HEK293 (cell line): ENCODE measurements around the gene TMEM145.

Experiments used
- BCL11A ChIP-seq: fragments of 450-650 bp; formaldehyde crosslinking; IDR thresholded peaks from 2 replicates; pipeline ENCODE4 v1.5.1; 2016; ENCODE audit warnings: low read depth, missing biosample characterization, missing genetic modification characterization
- BCL11B ChIP-seq: fragments of 450-650 bp; formaldehyde crosslinking; IDR thresholded peaks from 2 replicates; pipeline ENCODE4 v1.5.1; 2016; ENCODE audit warnings: low read depth, missing biosample characterization, missing genetic modification characterization
- GLIS1 ChIP-seq: fragments of 450-650 bp; formaldehyde crosslinking; IDR thresholded peaks from 2 replicates; pipeline ENCODE4 v1.5.1; 2016; ENCODE audit warnings: missing biosample characterization, missing genetic modification characterization
- HOXA7 ChIP-seq: sonication (generic); formaldehyde crosslinking; IDR thresholded peaks from 2 replicates; pipeline ENCODE4 v1.8.1; 2022; ENCODE audit warnings: missing genetic modification reagents, borderline replicate concordance
- IKZF3 ChIP-seq: fragments of 450-650 bp; IDR thresholded peaks from 2 replicates; pipeline ENCODE4 v1.5.0; 2018; ENCODE audit warnings: missing biosample characterization, mild to moderate bottlenecking, missing genetic modification characterization, moderate library complexity
- KLF8 ChIP-seq: fragments of 450-650 bp; formaldehyde crosslinking; IDR thresholded peaks from 2 replicates; pipeline ENCODE4 v1.5.1; 2016; ENCODE audit warnings: missing biosample characterization, missing genetic modification characterization
- OSR2 ChIP-seq: fragments of 450-650 bp; formaldehyde crosslinking; IDR thresholded peaks from 2 replicates; pipeline ENCODE4 v1.5.1; 2016; ENCODE audit warnings: missing biosample characterization, missing genetic modification characterization
- OVOL3 ChIP-seq: fragments of 450-650 bp; formaldehyde crosslinking; IDR thresholded peaks from 2 replicates; pipeline ENCODE4 v1.5.1; 2016; ENCODE audit warnings: missing biosample characterization, missing genetic modification characterization
- RBAK ChIP-seq: fragments of 450-650 bp; formaldehyde crosslinking; IDR thresholded peaks from 2 replicates; pipeline ENCODE4 v1.5.1; 2016; ENCODE audit warnings: missing biosample characterization, missing genetic modification characterization
- SALL2 ChIP-seq: fragments of 450-650 bp; formaldehyde crosslinking; IDR thresholded peaks from 2 replicates; pipeline ENCODE4 v1.5.0; 2017; ENCODE audit warnings: missing biosample characterization, mild to moderate bottlenecking, missing genetic modification characterization, borderline replicate concordance
- SCRT1 ChIP-seq: fragments of 450-650 bp; formaldehyde crosslinking; IDR thresholded peaks from 2 replicates; pipeline ENCODE4 v1.5.1; 2016; ENCODE audit warnings: missing biosample characterization, missing genetic modification characterization, borderline replicate concordance
- YY2 ChIP-seq: fragments of 450-650 bp; formaldehyde crosslinking; IDR thresholded peaks from 2 replicates; pipeline ENCODE4 v1.5.1; 2016; ENCODE audit warnings: missing biosample characterization, missing genetic modification characterization
- ZFP3 ChIP-seq: fragments of 450-650 bp; formaldehyde crosslinking; IDR thresholded peaks from 2 replicates; pipeline ENCODE4 v1.5.1; 2016; ENCODE audit warnings: low read depth, missing biosample characterization, missing genetic modification characterization
- ZFP41 ChIP-seq: fragments of 450-650 bp; formaldehyde crosslinking; IDR thresholded peaks from 2 replicates; pipeline ENCODE4 v1.5.1; 2016; ENCODE audit warnings: missing biosample characterization, missing genetic modification characterization, borderline replicate concordance
- ZNF140 ChIP-seq: fragments of 450-650 bp; formaldehyde crosslinking; IDR thresholded peaks from 2 replicates; pipeline ENCODE4 v1.5.1; 2016; ENCODE audit warnings: missing biosample characterization, missing genetic modification characterization
- ZNF184 ChIP-seq: fragments of 450-650 bp; IDR thresholded peaks from 2 replicates; pipeline ENCODE4 v1.5.1; 2018; ENCODE audit warnings: missing biosample characterization, mild to moderate bottlenecking, missing genetic modification characterization
- ZNF211 ChIP-seq: fragments of 450-650 bp; formaldehyde crosslinking; IDR thresholded peaks from 2 replicates; pipeline ENCODE4 v1.5.1; 2016; ENCODE audit warnings: low read depth, missing biosample characterization, missing genetic modification characterization
- ZNF335 ChIP-seq: fragments of 450-650 bp; formaldehyde crosslinking; conservative IDR thresholded peaks from 2 replicates; pipeline ENCODE4 v1.5.1; 2016; ENCODE audit warnings: missing biosample characterization, missing genetic modification characterization
- ZNF416 ChIP-seq: fragments of 450-650 bp; formaldehyde crosslinking; IDR thresholded peaks from 2 replicates; pipeline ENCODE4 v1.5.1; 2016; ENCODE audit warnings: missing biosample characterization, missing genetic modification characterization
- ZNF544 ChIP-seq: fragments of 450-650 bp; formaldehyde crosslinking; IDR thresholded peaks from 2 replicates; pipeline ENCODE4 v1.5.0; 2017; ENCODE audit warnings: missing biosample characterization, missing genetic modification characterization
- ZNF571 ChIP-seq: fragments of 450-650 bp; formaldehyde crosslinking; IDR thresholded peaks from 2 replicates; pipeline ENCODE4 v1.5.0; 2017; ENCODE audit warnings: missing biosample characterization, missing genetic modification characterization
- ZNF600 ChIP-seq: fragments of 450-650 bp; formaldehyde crosslinking; IDR thresholded peaks from 2 replicates; pipeline ENCODE4 v1.5.1; 2016; ENCODE audit warnings: missing biosample characterization, missing genetic modification characterization
- ZNF654 ChIP-seq: fragments of 450-650 bp; formaldehyde crosslinking; IDR thresholded peaks from 2 replicates; pipeline ENCODE4 v1.5.1; 2016; ENCODE audit warnings: low read depth, missing biosample characterization, missing genetic modification characterization
- ZNF664 ChIP-seq: fragments of 450-650 bp; formaldehyde crosslinking; IDR thresholded peaks from 2 replicates; pipeline ENCODE4 v1.5.1; 2016; ENCODE audit warnings: missing biosample characterization, missing genetic modification characterization
- ZNF670 ChIP-seq: fragments of 450-650 bp; formaldehyde crosslinking; IDR thresholded peaks from 2 replicates; pipeline ENCODE4 v1.5.1; 2016; ENCODE audit warnings: missing biosample characterization, missing genetic modification characterization, low read depth
- ZNF777 ChIP-seq: fragments of 450-650 bp; formaldehyde crosslinking; IDR thresholded peaks from 2 replicates; pipeline ENCODE4 v1.5.1; 2017; ENCODE audit warnings: missing biosample characterization, missing genetic modification characterization, borderline replicate concordance
- ZNF792 ChIP-seq: fragments of 450-650 bp; formaldehyde crosslinking; IDR thresholded peaks from 2 replicates; pipeline ENCODE4 v1.5.1; 2016; ENCODE audit warnings: missing biosample characterization, missing genetic modification characterization
- ZXDB ChIP-seq: fragments of 450-650 bp; formaldehyde crosslinking; IDR thresholded peaks from 2 replicates; pipeline ENCODE4 v1.5.1; 2016; ENCODE audit warnings: missing biosample characterization, missing genetic modification characterization
- TF ChIP-seq, protein P1 (sequence below): fragments of 450-650 bp; formaldehyde crosslinking; IDR thresholded peaks from 2 replicates; pipeline ENCODE4 v1.5.1; 2016; ENCODE audit warnings: missing biosample characterization, missing genetic modification characterization, borderline replicate concordance
- TF ChIP-seq, protein P2 (sequence below): fragments of 450-650 bp; formaldehyde crosslinking; IDR thresholded peaks from 2 replicates; pipeline ENCODE4 v1.5.1; 2016; ENCODE audit warnings: missing biosample characterization, missing genetic modification characterization
- TF ChIP-seq, protein P3 (sequence below): fragments of 450-650 bp; formaldehyde crosslinking; IDR thresholded peaks from 2 replicates; pipeline ENCODE4; 2016; ENCODE audit warnings: missing biosample characterization, missing genetic modification characterization
- TF ChIP-seq, protein P4 (sequence below): IDR thresholded peaks from 2 replicates; pipeline ENCODE4 v1.6.1; 2011; ENCODE audit warnings: mild to moderate bottlenecking, low read depth, low read length, borderline replicate concordance
- TF ChIP-seq, protein P5 (sequence below): fragments of 450-650 bp; formaldehyde crosslinking; IDR thresholded peaks from 2 replicates; pipeline ENCODE4 v1.5.1; 2017; ENCODE audit warnings: missing biosample characterization, missing genetic modification characterization

The TMEM145 gene

DNA sequence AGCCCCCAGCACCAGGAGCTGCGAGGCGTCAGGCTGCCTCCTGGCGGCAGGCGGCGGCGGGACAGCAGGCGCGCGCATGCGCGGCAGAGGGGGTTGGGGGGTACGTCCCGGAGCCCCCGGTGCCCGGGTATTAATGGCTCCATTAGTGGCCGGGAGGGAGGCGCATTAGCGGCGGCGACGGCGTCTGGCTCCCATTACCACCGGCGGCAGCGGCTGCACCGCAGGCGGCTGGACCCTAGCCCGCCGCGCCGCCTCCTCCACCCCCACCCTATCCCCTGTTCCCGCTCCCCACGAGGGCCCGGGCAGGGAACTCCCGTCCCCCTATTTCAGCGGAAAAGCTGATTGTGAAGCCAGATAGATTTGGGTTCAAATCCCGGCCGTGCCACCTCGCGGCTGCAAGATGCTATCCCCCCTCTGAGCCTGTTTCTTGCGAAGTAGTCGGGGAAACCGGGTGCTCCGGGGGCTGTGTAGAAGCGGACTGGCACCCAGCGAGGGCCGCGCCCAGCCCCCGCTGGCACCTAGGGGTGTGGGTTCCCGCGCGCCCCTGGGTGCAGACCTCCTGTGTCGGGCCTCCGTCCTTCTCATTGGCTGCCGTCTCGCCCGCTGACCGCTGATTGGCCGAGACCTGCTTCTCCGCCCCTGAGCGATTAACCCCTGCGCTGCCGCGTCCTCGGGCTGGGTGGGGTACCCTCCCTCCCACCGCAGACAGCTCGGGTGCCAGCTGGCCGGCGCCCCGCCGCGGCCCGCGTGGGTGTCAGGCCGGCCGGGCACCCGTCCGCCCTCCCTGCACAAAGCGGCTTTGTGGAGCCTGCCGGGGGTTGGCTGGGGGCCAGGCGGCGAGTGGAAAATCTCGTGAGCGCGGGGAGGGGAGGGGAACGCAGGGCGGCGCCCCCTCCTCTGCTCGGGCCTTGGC, 33.0 kb upstream of the TMEM145 start (continued):
- TF ChIP-seq, protein P1, sequence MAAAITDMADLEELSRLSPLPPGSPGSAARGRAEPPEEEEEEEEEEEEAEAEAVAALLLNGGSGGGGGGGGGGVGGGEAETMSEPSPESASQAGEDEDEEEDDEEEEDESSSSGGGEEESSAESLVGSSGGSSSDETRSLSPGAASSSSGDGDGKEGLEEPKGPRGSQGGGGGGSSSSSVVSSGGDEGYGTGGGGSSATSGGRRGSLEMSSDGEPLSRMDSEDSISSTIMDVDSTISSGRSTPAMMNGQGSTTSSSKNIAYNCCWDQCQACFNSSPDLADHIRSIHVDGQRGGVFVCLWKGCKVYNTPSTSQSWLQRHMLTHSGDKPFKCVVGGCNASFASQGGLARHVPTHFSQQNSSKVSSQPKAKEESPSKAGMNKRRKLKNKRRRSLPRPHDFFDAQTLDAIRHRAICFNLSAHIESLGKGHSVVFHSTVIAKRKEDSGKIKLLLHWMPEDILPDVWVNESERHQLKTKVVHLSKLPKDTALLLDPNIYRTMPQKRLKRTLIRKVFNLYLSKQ: no peak
- TF ChIP-seq OVOL3 (tag by site-specific recombination) (no peak), ZNF544 (tag by site-specific recombination) (no peak), HOXA7 (CRISPR knock-in tag) (no peak), SCRT1 (tag by site-specific recombination) (no peak), ZNF140 (tag by site-specific recombination) (no peak), ZFP3 (tag by site-specific recombination) (no peak), YY2 (tag by site-specific recombination) (0 out of 2 replicates have a peak, but pooled peaks have one; percentile 24), SALL2 (tag by site-specific recombination) (peak; percentile 83; the same call in 1 of the 2 replicates), IKZF3 (tag by site-specific recombination) (peak; percentile 70; the same call in 1 of the 2 replicates), ZNF792 (no peak), ZNF416 (tag by site-specific recombination) (no peak), OSR2 (peak; percentile 52), GLIS1 (tag by site-specific recombination) (peak; percentile 99), ZNF184 (tag by site-specific recombination) (no peak), ZNF600 (no peak), ZNF670 (tag by site-specific recombination) (no peak), ZNF211 (tag by site-specific recombination) (0 out of 2 replicates have a peak, but pooled peaks have one; percentile 24), BCL11B (tag by site-specific recombination) (peak; percentile 27; the same call in 1 of the 2 replicates), ZNF664 (no peak), ZNF335 (tag by site-specific recombination) (peak; percentile 87), KLF8 (tag by site-specific recombination) (peak; percentile 100), ZNF654 (no peak), ZFP41 (tag by site-specific recombination) (no peak), RBAK (no peak), BCL11A (tag by site-specific recombination) (peak; percentile 3; the same call in 1 of the 2 replicates), ZNF571 (no peak), ZNF777 (tag by site-specific recombination) (no peak), ZXDB (tag by site-specific recombination) (peak; percentile 99)
- TF ChIP-seq, protein P2, sequence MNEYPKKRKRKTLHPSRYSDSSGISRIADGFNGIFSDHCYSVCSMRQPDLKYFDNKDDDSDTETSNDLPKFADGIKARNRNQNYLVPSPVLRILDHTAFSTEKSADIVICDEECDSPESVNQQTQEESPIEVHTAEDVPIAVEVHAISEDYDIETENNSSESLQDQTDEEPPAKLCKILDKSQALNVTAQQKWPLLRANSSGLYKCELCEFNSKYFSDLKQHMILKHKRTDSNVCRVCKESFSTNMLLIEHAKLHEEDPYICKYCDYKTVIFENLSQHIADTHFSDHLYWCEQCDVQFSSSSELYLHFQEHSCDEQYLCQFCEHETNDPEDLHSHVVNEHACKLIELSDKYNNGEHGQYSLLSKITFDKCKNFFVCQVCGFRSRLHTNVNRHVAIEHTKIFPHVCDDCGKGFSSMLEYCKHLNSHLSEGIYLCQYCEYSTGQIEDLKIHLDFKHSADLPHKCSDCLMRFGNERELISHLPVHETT (tag by site-specific recombination): peak; percentile 65; the same call in 1 of the 2 replicates
- TF ChIP-seq, protein P3, sequence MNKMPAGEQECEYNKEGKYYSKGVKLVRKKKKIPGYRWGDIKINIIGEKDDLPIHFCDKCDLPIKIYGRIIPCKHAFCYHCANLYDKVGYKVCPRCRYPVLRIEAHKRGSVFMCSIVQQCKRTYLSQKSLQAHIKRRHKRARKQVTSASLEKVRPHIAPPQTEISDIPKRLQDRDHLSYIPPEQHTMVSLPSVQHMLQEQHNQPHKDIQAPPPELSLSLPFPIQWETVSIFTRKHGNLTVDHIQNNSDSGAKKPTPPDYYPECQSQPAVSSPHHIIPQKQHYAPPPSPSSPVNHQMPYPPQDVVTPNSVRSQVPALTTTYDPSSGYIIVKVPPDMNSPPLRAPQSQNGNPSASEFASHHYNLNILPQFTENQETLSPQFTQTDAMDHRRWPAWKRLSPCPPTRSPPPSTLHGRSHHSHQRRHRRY (tag by site-specific recombination): no peak
- TF ChIP-seq, protein P4, sequence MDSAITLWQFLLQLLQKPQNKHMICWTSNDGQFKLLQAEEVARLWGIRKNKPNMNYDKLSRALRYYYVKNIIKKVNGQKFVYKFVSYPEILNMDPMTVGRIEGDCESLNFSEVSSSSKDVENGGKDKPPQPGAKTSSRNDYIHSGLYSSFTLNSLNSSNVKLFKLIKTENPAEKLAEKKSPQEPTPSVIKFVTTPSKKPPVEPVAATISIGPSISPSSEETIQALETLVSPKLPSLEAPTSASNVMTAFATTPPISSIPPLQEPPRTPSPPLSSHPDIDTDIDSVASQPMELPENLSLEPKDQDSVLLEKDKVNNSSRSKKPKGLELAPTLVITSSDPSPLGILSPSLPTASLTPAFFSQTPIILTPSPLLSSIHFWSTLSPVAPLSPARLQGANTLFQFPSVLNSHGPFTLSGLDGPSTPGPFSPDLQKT: no peak
- TF ChIP-seq, protein P5, sequence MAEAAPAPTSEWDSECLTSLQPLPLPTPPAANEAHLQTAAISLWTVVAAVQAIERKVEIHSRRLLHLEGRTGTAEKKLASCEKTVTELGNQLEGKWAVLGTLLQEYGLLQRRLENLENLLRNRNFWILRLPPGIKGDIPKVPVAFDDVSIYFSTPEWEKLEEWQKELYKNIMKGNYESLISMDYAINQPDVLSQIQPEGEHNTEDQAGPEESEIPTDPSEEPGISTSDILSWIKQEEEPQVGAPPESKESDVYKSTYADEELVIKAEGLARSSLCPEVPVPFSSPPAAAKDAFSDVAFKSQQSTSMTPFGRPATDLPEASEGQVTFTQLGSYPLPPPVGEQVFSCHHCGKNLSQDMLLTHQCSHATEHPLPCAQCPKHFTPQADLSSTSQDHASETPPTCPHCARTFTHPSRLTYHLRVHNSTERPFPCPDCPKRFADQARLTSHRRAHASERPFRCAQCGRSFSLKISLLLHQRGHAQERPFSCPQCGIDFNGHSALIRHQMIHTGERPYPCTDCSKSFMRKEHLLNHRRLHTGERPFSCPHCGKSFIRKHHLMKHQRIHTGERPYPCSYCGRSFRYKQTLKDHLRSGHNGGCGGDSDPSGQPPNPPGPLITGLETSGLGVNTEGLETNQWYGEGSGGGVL: peak; percentile 98
